ENCODE data around the gene DNM1.

DNA sequence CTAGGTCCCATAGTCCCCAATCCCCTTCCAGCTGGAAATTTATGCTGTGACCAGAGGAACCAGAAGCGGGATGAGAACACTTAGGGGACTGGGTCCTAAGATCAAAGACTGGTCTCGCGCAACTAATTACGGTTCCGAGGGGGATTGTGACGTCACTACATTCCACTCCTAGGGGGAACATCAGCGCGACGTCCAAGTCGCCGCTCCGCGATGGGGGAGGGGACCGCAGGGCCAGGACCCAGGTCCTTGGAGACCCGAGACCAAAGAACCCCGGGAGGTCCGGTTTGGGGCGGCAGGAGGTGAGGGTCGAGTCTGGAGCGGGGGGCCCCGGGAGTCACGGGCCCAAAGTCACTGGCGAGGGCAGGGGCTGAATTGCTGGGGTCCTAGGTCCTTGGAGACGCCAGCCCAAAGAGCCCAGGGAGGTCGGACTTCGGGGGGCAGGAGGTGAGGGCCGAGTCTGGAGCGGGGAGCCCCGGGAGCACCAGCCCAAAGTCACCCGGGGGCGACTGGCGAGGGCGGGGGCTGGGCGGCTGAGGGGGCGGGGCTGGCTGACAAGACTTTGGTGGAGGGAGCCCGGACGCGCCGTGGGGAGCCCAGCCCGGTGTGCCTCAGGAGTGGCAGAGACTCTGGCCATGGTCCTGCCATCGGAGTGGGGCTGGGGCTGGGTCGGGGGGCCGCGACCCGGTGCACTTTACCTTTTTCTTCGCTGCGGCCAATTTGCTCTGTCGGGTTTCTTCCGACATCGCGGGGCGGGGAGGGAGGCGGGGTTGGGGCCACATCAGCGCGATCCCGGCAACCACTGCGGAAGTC is 72.2 kb downstream of the DNM1 start, which contains the start of gene GOLGA2:
- no peak for TF ChIP-seq EZH2 (IDR thresholded peaks at IDR 0.05)
- no peak for TF ChIP-seq POLR2AphosphoS5 (IDR thresholded peaks at IDR 0.05; ENCODE audit: borderline replicate concordance, low read depth, low read length)
